Neuronal stem cell (in vitro differentiated cells): Measurements from ENCODE around the gene NUDCD3.

Experiments used
- DNase-seq: peaks from one replicate; pipeline ENCODE4 v3.0.0-alpha.2; 2013; ENCODE audit warnings: low spot score
- H2AFZ ChIP-seq: one replicate; pipeline ENCODE4 v1.6.1; 2013; ENCODE audit warnings: mild to moderate bottlenecking, low read length, inconsistent platforms
- H2AK5ac ChIP-seq: 2 replicates; pipeline ENCODE4 v1.6.1; 2013; ENCODE audit warnings: low read depth, mild to moderate bottlenecking, inconsistent platforms, low read length, moderate library complexity, mixed read lengths
- H2BK120ac ChIP-seq: 2 replicates; pipeline ENCODE4 v1.6.1; 2013; ENCODE audit warnings: low read depth, mild to moderate bottlenecking, inconsistent platforms, low read length, moderate library complexity, mixed read lengths
- H2BK12ac ChIP-seq: one replicate; pipeline ENCODE4 v1.6.1; 2013; ENCODE audit warnings: low read length, inconsistent platforms
- H2BK15ac ChIP-seq: 2 replicates; pipeline ENCODE4 v1.6.1; 2013; ENCODE audit warnings: mild to moderate bottlenecking, low read length, inconsistent platforms, mixed read lengths
- H2BK5ac ChIP-seq: one replicate; pipeline ENCODE4 v1.6.1; 2013; ENCODE audit warnings: inconsistent platforms, mild to moderate bottlenecking, low read length, moderate library complexity
- H3K14ac ChIP-seq: one replicate; pipeline ENCODE4 v1.6.1; 2013; ENCODE audit warnings: low read length, inconsistent platforms
- H3K18ac ChIP-seq: 2 replicates; pipeline ENCODE4 v1.6.1; 2013; ENCODE audit warnings: low read length, inconsistent platforms
- H3K23ac ChIP-seq: 2 replicates; pipeline ENCODE4 v1.6.1; 2013; ENCODE audit warnings: low read depth, mild to moderate bottlenecking, mixed read lengths, low read length, inconsistent platforms; ENCODE audit not compliant: poor library complexity
- H3K27ac ChIP-seq: replicated peaks from 3 replicates; pipeline ENCODE4 v1.5.1; 2013; ENCODE audit warnings: low read length, inconsistent platforms
- H3K27me3 ChIP-seq, 3 experiments: 2 replicates each; pipeline ENCODE4 v1.6.1; 2013; ENCODE audit warnings: low read length in 3 of 3, mild to moderate bottlenecking in 2 of 3, inconsistent platforms in 1 of 3, low read depth in 1 of 3, mixed read lengths in 1 of 3, moderate library complexity in 1 of 3; ENCODE audit not compliant: control insufficient read depth in 3 of 3, insufficient read depth in 3 of 3
- H3K36me3 ChIP-seq, 2 donors: replicated peaks in 1 of 2; 2 replicates each; pipeline ENCODE4 v1.6.1; 2013; ENCODE audit warnings: low read length in 2 of 2; ENCODE audit not compliant: control insufficient read depth in 2 of 2, insufficient read depth in 2 of 2
- H3K4ac ChIP-seq: 2 replicates; pipeline ENCODE4 v1.6.1; 2013; ENCODE audit warnings: inconsistent platforms, mild to moderate bottlenecking, low read length, moderate library complexity
- H3K4me1 ChIP-seq, 2 donors: 1 replicate in 1 of 2; 2 replicates in 1 of 2; pipeline ENCODE4 v1.6.1; 2013; ENCODE audit warnings: low read length in 2 of 2, low read depth in 1 of 2; ENCODE audit not compliant: control insufficient read depth in 2 of 2, insufficient read depth in 1 of 2
- H3K4me2 ChIP-seq: one replicate; pipeline ENCODE4 v1.6.1; 2013; ENCODE audit warnings: mild to moderate bottlenecking, low read length, inconsistent platforms; ENCODE audit not compliant: insufficient read depth, poor library complexity, severe bottlenecking
- H3K4me3 ChIP-seq, 2 donors: 2 replicates each; pipeline ENCODE4 v1.5.1; 2013; ENCODE audit warnings: low read length in 2 of 2, mild to moderate bottlenecking in 2 of 2, inconsistent platforms in 1 of 2, moderate library complexity in 1 of 2
- H3K79me1 ChIP-seq: one replicate; pipeline ENCODE4 v1.6.1; 2013; ENCODE audit warnings: low read depth, mild to moderate bottlenecking, inconsistent platforms, low read length, moderate library complexity
- H3K9ac ChIP-seq: one replicate; pipeline ENCODE4 v1.6.1; 2013; ENCODE audit warnings: mild to moderate bottlenecking, low read depth, low read length, inconsistent platforms; ENCODE audit not compliant: poor library complexity
- H3K9me3 ChIP-seq, 2 donors: replicated peaks in 1 of 2; 2 replicates each; pipeline versions ENCODE3 to v1.6.1; 2013; ENCODE audit warnings: low read length in 2 of 2, mild to moderate bottlenecking in 2 of 2, inconsistent platforms in 1 of 2, low read depth in 1 of 2, mixed read lengths in 1 of 2, moderate library complexity in 1 of 2; ENCODE audit not compliant: control insufficient read depth in 2 of 2, insufficient read depth in 1 of 2
- H4K8ac ChIP-seq: one replicate; pipeline ENCODE4 v1.6.1; 2013; ENCODE audit warnings: low read depth, mild to moderate bottlenecking, inconsistent platforms, low read length, moderate library complexity
- H4K91ac ChIP-seq: one replicate; pipeline ENCODE4 v1.6.1; 2013; ENCODE audit warnings: low read length, low read depth, mild to moderate bottlenecking, inconsistent platforms; ENCODE audit not compliant: poor library complexity
- WGBS, 2 donors: extraction: QIAGEN DNeasy Blood & Tissue Kit; methylation state at CpG; one replicate each; pipeline ENCODE4 v1.1.7; 2013; ENCODE audit warnings: missing lambda C conversion rate in 2 of 2, mixed read lengths in 1 of 2; ENCODE audit not compliant: insufficient read length in 2 of 2, insufficient replicate concordance in 1 of 2; ENCODE audit errors: extremely low coverage in 2 of 2; 5-methylcytosine and 5-hydroxymethylcytosine counted together

Gene NUDCD3

GRCh38 chr7:44396931-44397545 lies 93.4 kb downstream of the NUDCD3 start:
- Histone ChIP-seq H2AFZ (no peak overlapping the region), H2AK5ac (no peak overlapping the region), H3K18ac (peak overlapping the region; percentile 6), H3K4me3 (no peak overlapping the region), H4K8ac (peak overlapping the region; percentile 68), H3K79me1 (no peaks in the 10 kb centered on the region), H3K9me3 (no peaks in the 10 kb centered on the region), H3K23ac (no peak overlapping the region), H3K4me2 (no peak overlapping the region), H2BK15ac (no peak overlapping the region), H2BK5ac (no peak overlapping the region), H4K91ac (no peak overlapping the region), H3K4ac (no peak overlapping the region), H3K4me1 (no peaks in the 10 kb centered on the region), H3K9ac (no peak overlapping the region), H3K27me3 (no peaks in the 10 kb centered on the region), H2BK120ac (no peak overlapping the region), H3K14ac (no peak overlapping the region), H3K36me3 (peaks cover 15 to 68% of the 10 kb centered on the region in 2 donors), H3K27ac (no peak overlapping the region), H2BK12ac (no peak overlapping the region)
- WGBS, 2 donors, result no CpG with 5 or more reads among the region's 8 CpGs
- DNase-seq, result no peak

- Histone ChIP-seq H3K4me2 (no peak overlapping the region), H3K14ac (no peak overlapping the region), H3K9me3 (no peaks in the 10 kb centered on the region), H2AK5ac (no peak overlapping the region), H2BK120ac (no peak overlapping the region), H3K4ac (no peak overlapping the region), H3K27me3 (no peaks in the 10 kb centered on the region), H3K79me1 (no peaks in the 10 kb centered on the region), H2AFZ (no peak overlapping the region), H3K36me3 (peaks cover 20 to 70% of the 10 kb centered on the region in 2 donors), H2BK5ac (no peak overlapping the region), H3K4me3 (no peak overlapping the region), H4K91ac (no peak overlapping the region), H3K9ac (no peak overlapping the region), H3K18ac (no peak overlapping the region), H3K4me1 (no peaks in the 10 kb centered on the region), H2BK12ac (no peak overlapping the region), H4K8ac (no peak overlapping the region), H3K23ac (no peak overlapping the region), H2BK15ac (no peak overlapping the region), H3K27ac (no peak overlapping the region)
- no peak for DNase-seq
- no CpG with 5 or more reads among the region's 3 CpGs for WGBS, 2 donors
Observed at GRCh38 chr7:44396496-44396895, 94.0 kb downstream of the NUDCD3 start.

GRCh38 chr7:44395067-44395466 lies 95.4 kb downstream of the NUDCD3 start:
- Histone ChIP-seq H2BK120ac (no peak overlapping the region), H3K4ac (no peak overlapping the region), H3K23ac (no peak overlapping the region), H4K8ac (no peak overlapping the region), H3K27me3 (no peaks in the 10 kb centered on the region), H2AK5ac (no peak overlapping the region), H3K9me3 (no peaks in the 10 kb centered on the region), H3K4me3 (no peak overlapping the region), H3K9ac (no peak overlapping the region), H3K4me2 (no peak overlapping the region), H4K91ac (no peak overlapping the region), H2BK15ac (no peak overlapping the region), H3K14ac (no peak overlapping the region), H2AFZ (no peak overlapping the region), H3K18ac (no peak overlapping the region), H2BK12ac (no peak overlapping the region), H3K36me3 (peaks cover 26 to 71% of the 10 kb centered on the region in 2 donors), H2BK5ac (no peak overlapping the region), H3K79me1 (no peaks in the 10 kb centered on the region), H3K27ac (no peak overlapping the region), H3K4me1 (no peaks in the 10 kb centered on the region)
- no CpG with 5 or more reads among the region's 4 CpGs for WGBS, 2 donors
- no peak for DNase-seq

GRCh38 chr7:44394636-44395035 lies 95.8 kb downstream of the NUDCD3 start:
- no peak for DNase-seq
- H3K9ac ChIP-seq, result no peak overlapping the region
- peak overlapping the region in 1 of 2 donors; percentile 52 for H3K4me3 ChIP-seq
- no peak overlapping the region for H4K91ac ChIP-seq
- no peak overlapping the region for H2BK5ac ChIP-seq
- no peak overlapping the region for H3K4me2 ChIP-seq
- H2BK12ac ChIP-seq, result no peak overlapping the region
- no peak overlapping the region for H3K18ac ChIP-seq
- H3K14ac ChIP-seq, result no peak overlapping the region
- H3K79me1 ChIP-seq, result no peaks in the 10 kb centered on the region
- H3K27ac ChIP-seq, result no peak overlapping the region
- H3K9me3 ChIP-seq, result no peaks in the 10 kb centered on the region
- no CpG with 5 or more reads among the region's 2 CpGs for WGBS, 2 donors
- no peak overlapping the region for H4K8ac ChIP-seq
- no peak overlapping the region for H2BK15ac ChIP-seq
- H3K27me3 ChIP-seq, result no peaks in the 10 kb centered on the region
- H3K36me3 ChIP-seq, result peaks cover 26 to 75% of the 10 kb centered on the region in 2 donors
- H3K23ac ChIP-seq, result no peak overlapping the region
- H2AK5ac ChIP-seq, result no peak overlapping the region
- no peak overlapping the region for H2AFZ ChIP-seq
- H3K4ac ChIP-seq, result no peak overlapping the region
- H2BK120ac ChIP-seq, result no peak overlapping the region
- no peaks in the 10 kb centered on the region for H3K4me1 ChIP-seq
